Progenitor cell of endocrine pancreas (in vitro differentiated cells): Measurements from ENCODE around the gene PRUNE2. TPM values are rescaled to one million over a fixed set of nuclear protein-coding genes. Genes with fewer than 3 reads are reported as not detected.

ENCODE experiments used
- DNase-seq: peaks from one replicate; pipeline ENCODE4 v3.0.0; 2021; ENCODE audit warnings: low spot score; ENCODE audit not compliant: unreplicated experiment
- H3K27ac Mint-ChIP-seq: 2 replicates; pipeline ENCODE4 v1.8.0; 2021; ENCODE audit warnings: mild to moderate bottlenecking, moderate library complexity, mixed read lengths
- H3K27me3 Mint-ChIP-seq: 2 replicates; pipeline ENCODE4 v1.8.0; 2021; ENCODE audit warnings: mixed read lengths
- H3K36me3 Mint-ChIP-seq: 2 replicates; pipeline ENCODE4 v1.8.0; 2022; ENCODE audit warnings: mixed read lengths; ENCODE audit not compliant: insufficient read depth
- H3K4me1 Mint-ChIP-seq: 2 replicates; pipeline ENCODE4 v1.8.0; 2021; ENCODE audit warnings: low read depth, mixed read lengths
- H3K4me3 Mint-ChIP-seq: 2 replicates; pipeline ENCODE4 v1.8.0; 2021; ENCODE audit warnings: low read depth, mild to moderate bottlenecking, moderate library complexity, mixed read lengths
- H3K9me3 Mint-ChIP-seq: 2 replicates; pipeline ENCODE4 v1.8.0; 2021; ENCODE audit warnings: low read depth, mixed read lengths
- total RNA-seq: library from RNA; stranded (reverse); gene quantifications from 2 replicates; pipeline ENCODE4 v1.2.1, GENCODE V29; 2021
- TF ChIP-seq, protein P1 (sequence below): fragments of 200-600 bp; sonication (generic); IDR thresholded peaks from one replicate; pipeline ENCODE4 v1.5.0; 2021; ENCODE audit warnings: antibody characterized with exemption, mild to moderate bottlenecking; ENCODE audit not compliant: unreplicated experiment

Gene PRUNE2
- total RNA-seq, 1 donor from 2014 or later: 5.6 TPM

DNA sequence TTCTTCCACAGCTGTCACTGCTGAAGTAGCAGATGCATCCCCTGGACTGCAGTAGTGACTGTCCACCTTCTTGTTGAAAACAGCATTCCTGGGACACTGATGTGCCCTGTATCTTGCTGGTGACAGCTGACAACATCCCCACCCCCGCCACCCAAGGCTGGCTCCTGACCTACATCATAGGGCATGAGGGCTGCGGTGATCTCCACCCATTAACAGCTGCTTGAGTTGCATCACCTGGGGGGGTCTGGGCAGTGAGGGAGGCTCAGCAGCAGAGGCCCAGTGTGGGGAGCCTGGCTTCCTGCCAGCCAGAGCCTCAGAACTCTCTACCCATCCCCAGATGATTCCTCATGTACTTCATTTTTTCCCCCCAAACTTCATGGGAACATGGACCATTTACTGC, 4.1 kb downstream of the PRUNE2 start:
- DNase-seq: no peak
- no peak overlapping the region for H3K27ac Mint-ChIP-seq
- H3K9me3 Mint-ChIP-seq: no peaks in the 10 kb centered on the region
- no peaks in the 10 kb centered on the region for H3K36me3 Mint-ChIP-seq
- TF ChIP-seq, protein P1, sequence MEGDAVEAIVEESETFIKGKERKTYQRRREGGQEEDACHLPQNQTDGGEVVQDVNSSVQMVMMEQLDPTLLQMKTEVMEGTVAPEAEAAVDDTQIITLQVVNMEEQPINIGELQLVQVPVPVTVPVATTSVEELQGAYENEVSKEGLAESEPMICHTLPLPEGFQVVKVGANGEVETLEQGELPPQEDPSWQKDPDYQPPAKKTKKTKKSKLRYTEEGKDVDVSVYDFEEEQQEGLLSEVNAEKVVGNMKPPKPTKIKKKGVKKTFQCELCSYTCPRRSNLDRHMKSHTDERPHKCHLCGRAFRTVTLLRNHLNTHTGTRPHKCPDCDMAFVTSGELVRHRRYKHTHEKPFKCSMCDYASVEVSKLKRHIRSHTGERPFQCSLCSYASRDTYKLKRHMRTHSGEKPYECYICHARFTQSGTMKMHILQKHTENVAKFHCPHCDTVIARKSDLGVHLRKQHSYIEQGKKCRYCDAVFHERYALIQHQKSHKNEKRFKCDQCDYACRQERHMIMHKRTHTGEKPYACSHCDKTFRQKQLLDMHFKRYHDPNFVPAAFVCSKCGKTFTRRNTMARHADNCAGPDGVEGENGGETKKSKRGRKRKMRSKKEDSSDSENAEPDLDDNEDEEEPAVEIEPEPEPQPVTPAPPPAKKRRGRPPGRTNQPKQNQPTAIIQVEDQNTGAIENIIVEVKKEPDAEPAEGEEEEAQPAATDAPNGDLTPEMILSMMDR: no peak
- peaks cover 11% of the 10 kb centered on the region for H3K4me1 Mint-ChIP-seq
- peaks cover 91% of the 10 kb centered on the region for H3K27me3 Mint-ChIP-seq
- H3K4me3 Mint-ChIP-seq: no peak overlapping the region

DNA sequence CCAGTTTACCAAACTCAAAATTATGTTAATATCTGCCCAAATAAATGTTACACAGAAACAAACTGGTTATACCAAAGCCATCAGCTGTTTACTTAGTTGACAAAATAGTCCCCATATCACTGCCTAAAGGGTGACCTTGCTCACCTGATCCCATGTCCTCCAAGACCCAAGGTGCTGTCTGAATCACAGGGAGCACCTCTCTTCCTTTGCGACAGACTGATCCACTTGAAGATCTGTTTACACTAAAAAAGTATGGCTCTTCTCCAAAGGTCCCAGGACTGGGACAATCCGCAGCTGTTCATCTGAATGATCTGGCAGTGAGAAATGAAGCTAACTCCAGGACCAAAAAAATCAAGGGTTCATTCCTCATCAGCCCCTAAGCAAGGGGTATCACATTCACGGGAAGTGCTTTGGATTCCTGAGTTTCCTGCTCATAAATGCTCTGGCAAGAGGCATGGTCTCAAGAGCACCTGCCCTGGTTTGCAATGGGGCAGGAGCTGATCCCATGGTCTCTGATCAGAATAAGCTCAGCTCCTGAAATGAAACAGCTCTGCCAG, 5.0 kb downstream of the PRUNE2 start:
- H3K9me3 Mint-ChIP-seq: no peaks in the 10 kb centered on the region
- no peaks in the 10 kb centered on the region for H3K36me3 Mint-ChIP-seq
- TF ChIP-seq, protein P1: no peak
- H3K4me1 Mint-ChIP-seq: peaks cover 8% of the 10 kb centered on the region
- peaks cover 92% of the 10 kb centered on the region for H3K27me3 Mint-ChIP-seq
- H3K27ac Mint-ChIP-seq: no peak overlapping the region
- no peak for DNase-seq
- no peak overlapping the region for H3K4me3 Mint-ChIP-seq

DNA sequence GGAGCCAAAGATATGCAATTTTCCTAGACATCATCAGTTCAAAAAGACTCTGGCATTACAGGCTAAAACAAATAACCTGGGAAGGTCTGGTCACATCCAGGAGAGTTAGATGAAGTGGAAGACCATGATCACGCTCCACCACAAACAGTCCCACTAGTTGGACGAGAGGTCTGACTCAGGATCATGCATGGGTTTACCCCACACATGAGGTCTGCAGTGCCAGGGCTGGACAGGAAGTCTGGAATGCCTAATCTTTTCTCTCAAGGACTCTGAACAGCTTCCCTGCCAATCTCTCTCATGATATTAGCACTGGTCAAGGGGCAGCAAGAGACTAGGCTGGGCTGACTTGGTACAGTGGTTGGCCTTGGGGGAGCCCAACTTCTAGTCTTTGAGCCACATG, 7.1 kb downstream of the PRUNE2 start:
- TF ChIP-seq, protein P1: no peak
- Mint-ChIP-seq H3K4me3 (no peak overlapping the region), H3K27me3 (peaks cover 84% of the 10 kb centered on the region), H3K36me3 (no peaks in the 10 kb centered on the region), H3K27ac (no peak overlapping the region), H3K9me3 (no peaks in the 10 kb centered on the region), H3K4me1 (no peaks in the 10 kb centered on the region)
- no peak for DNase-seq

DNA sequence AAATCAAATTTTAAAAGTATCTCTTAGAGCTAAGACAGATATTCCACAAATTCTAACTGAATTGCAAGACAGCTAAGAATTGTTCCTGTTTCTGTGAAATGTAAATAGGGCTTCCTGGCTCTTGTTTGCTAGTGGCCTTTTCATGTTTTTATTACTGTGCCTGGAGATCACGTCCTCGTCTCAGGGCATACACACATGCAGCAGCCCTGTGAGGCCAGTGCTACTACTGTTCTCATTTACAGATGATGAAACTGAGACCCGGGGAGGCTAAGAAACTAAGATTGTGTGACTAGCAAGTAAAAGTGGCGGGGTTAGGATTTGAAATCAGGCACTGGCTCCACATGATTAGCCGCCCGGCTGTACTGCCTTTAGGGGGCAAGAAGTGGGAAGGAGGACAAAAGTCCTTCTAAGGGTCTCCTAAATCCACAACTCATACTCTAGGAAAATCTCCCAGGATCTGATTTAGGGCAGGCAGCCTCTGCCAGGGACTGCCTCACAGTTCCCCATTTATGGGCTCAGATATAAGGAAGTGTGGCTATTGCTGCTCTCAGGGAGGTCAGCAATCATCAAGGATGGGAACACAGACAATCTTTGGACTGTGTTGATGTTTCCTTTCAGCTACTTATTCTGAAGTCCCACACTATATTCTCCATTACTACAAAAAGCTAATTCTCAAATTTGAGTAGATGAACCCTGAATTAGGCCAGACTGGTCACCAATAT, 7.9 kb downstream of the PRUNE2 start:
- TF ChIP-seq, protein P1: no peak
- no peak for DNase-seq
- Mint-ChIP-seq H3K27ac (no peak overlapping the region), H3K4me3 (no peak overlapping the region), H3K27me3 (peaks cover 87% of the 10 kb centered on the region), H3K36me3 (no peaks in the 10 kb centered on the region), H3K9me3 (no peaks in the 10 kb centered on the region), H3K4me1 (no peaks in the 10 kb centered on the region)

DNA sequence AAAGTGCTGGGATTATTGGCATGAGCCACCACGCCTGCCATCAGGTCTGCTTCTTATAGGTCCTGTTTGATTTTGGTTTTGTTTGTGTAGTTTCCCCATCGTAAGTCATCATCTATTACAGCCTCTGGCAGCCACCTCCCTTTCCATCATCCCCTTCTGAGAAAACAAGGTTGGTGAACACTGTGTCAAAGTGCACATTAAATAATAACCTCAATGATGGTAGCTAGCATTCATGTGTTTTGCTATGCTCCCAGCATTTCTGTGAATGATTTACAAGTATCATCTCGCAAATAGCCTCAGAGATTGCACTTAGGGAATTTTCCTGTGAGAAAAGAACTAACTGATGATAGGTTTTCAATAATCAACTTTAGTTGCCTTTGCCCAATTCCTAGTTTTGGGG, 9.9 kb downstream of the PRUNE2 start:
- Mint-ChIP-seq H3K4me3 (no peak overlapping the region), H3K4me1 (no peaks in the 10 kb centered on the region), H3K27ac (no peak overlapping the region), H3K36me3 (no peaks in the 10 kb centered on the region), H3K27me3 (peaks cover 78% of the 10 kb centered on the region), H3K9me3 (no peaks in the 10 kb centered on the region)
- TF ChIP-seq, protein P1: no peak
- DNase-seq: no peak
